Trophoblast cell (in vitro differentiated cells and primary cell): ENCODE data around the gene RDH13.

Experiments used
- DNase-seq, 2 donors: peaks; one replicate each; pipeline ENCODE4 v3.0.0-alpha.2; 2016
- H2AFZ ChIP-seq: 2 replicates; pipeline ENCODE4 v1.6.1; 2013; ENCODE audit warnings: low read length, moderate library complexity, mild to moderate bottlenecking; ENCODE audit not compliant: insufficient read depth, poor library complexity
- H2AK5ac ChIP-seq: 2 replicates; pipeline ENCODE4 v1.6.1; 2013; ENCODE audit warnings: mild to moderate bottlenecking, low read length
- H2BK120ac ChIP-seq: 2 replicates; pipeline ENCODE4 v1.6.1; 2013; ENCODE audit warnings: low read length, mild to moderate bottlenecking, moderate library complexity; ENCODE audit not compliant: insufficient read depth, poor library complexity
- H2BK12ac ChIP-seq: 2 replicates; pipeline ENCODE4 v1.6.1; 2013; ENCODE audit warnings: mild to moderate bottlenecking, low read length, moderate library complexity
- H2BK5ac ChIP-seq: 2 replicates; pipeline ENCODE4 v1.6.1; 2013; ENCODE audit warnings: low read length, low read depth, moderate library complexity, mild to moderate bottlenecking; ENCODE audit not compliant: poor library complexity
- H3K14ac ChIP-seq: 2 replicates; pipeline ENCODE4 v1.6.1; 2013; ENCODE audit warnings: mild to moderate bottlenecking, low read length
- H3K18ac ChIP-seq: 2 replicates; pipeline ENCODE4 v1.6.1; 2013; ENCODE audit warnings: mild to moderate bottlenecking, low read length
- H3K23ac ChIP-seq: 2 replicates; pipeline ENCODE4 v1.6.1; 2013; ENCODE audit warnings: low read length
- H3K27ac ChIP-seq: 2 replicates; pipeline ENCODE4 v1.5.1; 2013; ENCODE audit warnings: low read depth, mild to moderate bottlenecking, inconsistent platforms, low read length, moderate library complexity
- H3K27me3 ChIP-seq: 2 replicates; pipeline ENCODE4 v1.6.1; 2013; ENCODE audit warnings: inconsistent platforms, mild to moderate bottlenecking, low read length, moderate library complexity; ENCODE audit not compliant: insufficient read depth
- H3K36me3 ChIP-seq, 2 experiments: 1 replicate in 1 of 2; 2 replicates in 1 of 2; pipeline ENCODE4 v1.6.1; 2013; ENCODE audit warnings: low read length in 2 of 2, mild to moderate bottlenecking in 2 of 2, moderate library complexity in 1 of 2; ENCODE audit not compliant: insufficient read depth in 2 of 2, control insufficient read depth in 1 of 2
- H3K4ac ChIP-seq: 2 replicates; pipeline ENCODE4 v1.6.1; 2013; ENCODE audit warnings: low read depth, mild to moderate bottlenecking, low read length, moderate library complexity
- H3K4me1 ChIP-seq, 2 experiments: 1 replicate in 1 of 2; 2 replicates in 1 of 2; pipeline ENCODE4 v1.6.1; 2013; ENCODE audit warnings: low read length in 2 of 2, mild to moderate bottlenecking in 2 of 2, moderate library complexity in 1 of 2; ENCODE audit not compliant: insufficient read depth in 2 of 2, control insufficient read depth in 1 of 2
- H3K4me2 ChIP-seq: 2 replicates; pipeline ENCODE4 v1.6.1; 2013; ENCODE audit warnings: inconsistent platforms, mild to moderate bottlenecking, low read length, moderate library complexity
- H3K4me3 ChIP-seq: 2 replicates; pipeline ENCODE4 v1.5.1; 2013; ENCODE audit warnings: mild to moderate bottlenecking, low read depth, low read length, inconsistent platforms
- H3K79me1 ChIP-seq: one replicate; pipeline ENCODE4 v1.6.1; 2013; ENCODE audit warnings: low read length
- H3K79me2 ChIP-seq: 2 replicates; pipeline ENCODE4 v1.6.1; 2013; ENCODE audit warnings: low read length, mild to moderate bottlenecking; ENCODE audit not compliant: control insufficient read depth, insufficient read depth, poor library complexity
- H3K9ac ChIP-seq: 2 replicates; pipeline ENCODE4 v1.6.1; 2013; ENCODE audit warnings: mild to moderate bottlenecking, low read length
- H3K9me3 ChIP-seq: 2 replicates; pipeline ENCODE4 v1.6.1; 2013; ENCODE audit warnings: low read depth, mild to moderate bottlenecking, control low read depth, inconsistent platforms, low read length; ENCODE audit not compliant: insufficient read depth
- H4K12ac ChIP-seq: 2 replicates; pipeline ENCODE4 v1.6.1; 2013; ENCODE audit warnings: low read depth, mild to moderate bottlenecking, low read length, moderate library complexity
- H4K8ac ChIP-seq: 2 replicates; pipeline ENCODE4 v1.6.1; 2013; ENCODE audit warnings: low read depth, mild to moderate bottlenecking, low read length, moderate library complexity
- H4K91ac ChIP-seq: one replicate; pipeline ENCODE4 v1.6.1; 2013; ENCODE audit warnings: low read depth, mild to moderate bottlenecking, low read length, moderate library complexity
- WGBS: extraction: QIAGEN DNeasy Blood & Tissue Kit; methylation state at CpG from one replicate; pipeline ENCODE4 v1.1.7; 2013; ENCODE audit warnings: missing lambda C conversion rate; ENCODE audit not compliant: insufficient read length, insufficient coverage; ENCODE audit errors: extremely low coverage; 5-methylcytosine and 5-hydroxymethylcytosine counted together

Gene RDH13

GRCh38 chr19:55091955-55092354 is 29.0 kb upstream of the RDH13 start:
- H4K91ac ChIP-seq, result no peak overlapping the region
- no peak overlapping the region for H4K8ac ChIP-seq
- H4K12ac ChIP-seq, result no peak overlapping the region
- H2AFZ ChIP-seq, result no peak overlapping the region
- no peak overlapping the region for H3K23ac ChIP-seq
- H3K27ac ChIP-seq, result no peak overlapping the region
- WGBS, result no CpG with 5 or more reads among the region's 27 CpGs
- no peak overlapping the region for H3K4me3 ChIP-seq
- no peak overlapping the region for H3K18ac ChIP-seq
- H2BK12ac ChIP-seq, result no peak overlapping the region
- H3K79me2 ChIP-seq, result no peaks in the 10 kb centered on the region
- peaks cover 54 to 56% of the 10 kb centered on the region in 2 experiments for H3K36me3 ChIP-seq
- no peak for DNase-seq
- H3K14ac ChIP-seq, result no peak overlapping the region
- no peak overlapping the region for H2AK5ac ChIP-seq
- H3K79me1 ChIP-seq, result no peaks in the 10 kb centered on the region
- no peak overlapping the region for H2BK5ac ChIP-seq
- H2BK120ac ChIP-seq, result no peak overlapping the region
- H3K9me3 ChIP-seq, result no peaks in the 10 kb centered on the region
- no peak overlapping the region for H3K9ac ChIP-seq
- peaks cover 8 to 10% of the 10 kb centered on the region in 2 experiments for H3K4me1 ChIP-seq
- no peak overlapping the region for H3K4ac ChIP-seq
- H3K4me2 ChIP-seq, result no peak overlapping the region
- no peaks in the 10 kb centered on the region for H3K27me3 ChIP-seq

DNA sequence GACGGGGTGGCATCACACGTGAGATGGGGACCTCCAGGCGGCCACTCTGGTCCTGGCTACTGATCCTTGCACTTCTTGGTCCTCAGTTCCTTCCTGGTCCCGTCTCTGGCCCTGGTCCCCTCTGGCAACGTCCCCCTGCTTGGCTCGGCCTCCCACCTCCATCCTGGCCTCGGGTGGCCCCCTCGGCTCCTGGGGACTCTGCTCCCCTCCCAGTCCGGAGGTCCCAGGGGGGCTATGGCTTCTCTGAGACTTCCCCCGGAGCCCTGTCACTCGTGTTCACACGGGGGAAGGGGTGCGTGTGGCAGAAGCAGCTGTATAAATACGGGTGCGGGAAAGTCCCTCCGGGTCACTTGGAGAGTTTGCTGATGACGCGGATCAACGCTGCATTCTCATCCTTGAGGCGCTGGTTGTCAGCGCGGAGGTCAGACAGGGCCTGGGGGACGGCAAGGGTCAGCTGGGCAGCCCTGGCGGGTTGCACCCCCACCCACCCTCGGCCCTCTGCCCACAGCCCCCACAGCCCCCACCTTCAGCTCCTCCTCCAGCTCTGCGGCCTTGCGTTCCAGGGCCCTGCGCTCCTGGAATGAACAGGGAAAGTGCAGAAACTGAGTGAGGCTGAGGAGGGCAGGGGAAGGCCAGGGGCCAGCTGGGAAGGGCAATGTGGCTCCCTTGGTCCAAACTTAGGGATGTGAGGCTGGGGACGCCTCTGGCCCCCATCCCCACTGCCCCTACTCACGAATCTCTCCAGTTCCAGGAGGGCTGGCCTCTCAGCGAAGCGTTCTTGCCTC is 28.4 kb upstream of the RDH13 start:
- Histone ChIP-seq H4K91ac (no peak overlapping the region), H3K14ac (no peak overlapping the region), H3K27ac (no peak overlapping the region), H2AK5ac (no peak overlapping the region), H3K4me2 (no peak overlapping the region), H3K9ac (no peak overlapping the region), H2BK12ac (no peak overlapping the region), H3K4me3 (no peak overlapping the region), H3K27me3 (no peaks in the 10 kb centered on the region), H4K12ac (no peak overlapping the region), H2AFZ (no peak overlapping the region), H3K4ac (no peak overlapping the region), H3K18ac (no peak overlapping the region), H4K8ac (no peak overlapping the region), H3K79me1 (no peaks in the 10 kb centered on the region), H3K79me2 (no peaks in the 10 kb centered on the region), H3K4me1 (peaks cover 8 to 10% of the 10 kb centered on the region in 2 experiments), H2BK5ac (no peak overlapping the region), H3K9me3 (no peaks in the 10 kb centered on the region), H2BK120ac (no peak overlapping the region), H3K36me3 (peaks cover 54 to 60% of the 10 kb centered on the region in 2 experiments), H3K23ac (no peak overlapping the region)
- WGBS, result no CpG with 5 or more reads among the region's 32 CpGs
- DNase-seq, result no peak

GRCh38 chr19:55090564-55090963 is 27.6 kb upstream of the RDH13 start:
- Histone ChIP-seq H3K9ac (no peak overlapping the region), H3K9me3 (no peaks in the 10 kb centered on the region), H3K36me3 (peaks cover 57 to 63% of the 10 kb centered on the region in 2 experiments), H3K4ac (no peak overlapping the region), H4K91ac (no peak overlapping the region), H2BK12ac (no peak overlapping the region), H2BK120ac (no peak overlapping the region), H3K4me3 (no peak overlapping the region), H2AFZ (no peak overlapping the region), H3K14ac (no peak overlapping the region), H2BK5ac (no peak overlapping the region), H3K79me2 (no peaks in the 10 kb centered on the region), H3K4me2 (no peak overlapping the region), H3K4me1 (peaks cover 8 to 10% of the 10 kb centered on the region in 2 experiments), H3K27me3 (no peaks in the 10 kb centered on the region), H2AK5ac (no peak overlapping the region), H3K27ac (no peak overlapping the region), H3K23ac (no peak overlapping the region), H3K18ac (no peak overlapping the region), H4K12ac (no peak overlapping the region), H3K79me1 (no peaks in the 10 kb centered on the region), H4K8ac (no peak overlapping the region)
- DNase-seq, result no peak
- WGBS, result no CpG with 5 or more reads among the region's 13 CpGs

GRCh38 chr19:55089342-55089944 is 26.5 kb upstream of the RDH13 start:
- H3K23ac ChIP-seq, result no peak overlapping the region
- H3K4me2 ChIP-seq, result no peak overlapping the region
- H4K12ac ChIP-seq, result no peak overlapping the region
- no peak overlapping the region for H3K4me3 ChIP-seq
- no peak overlapping the region for H3K27ac ChIP-seq
- H3K79me1 ChIP-seq, result no peaks in the 10 kb centered on the region
- no peak for DNase-seq
- no CpG with 5 or more reads among the region's 3 CpGs for WGBS
- H3K4ac ChIP-seq, result no peak overlapping the region
- H3K27me3 ChIP-seq, result no peaks in the 10 kb centered on the region
- no peak overlapping the region for H4K8ac ChIP-seq
- peaks cover 50 to 56% of the 10 kb centered on the region in 2 experiments for H3K36me3 ChIP-seq
- H3K14ac ChIP-seq, result no peak overlapping the region
- no peaks in the 10 kb centered on the region for H3K9me3 ChIP-seq
- H2AK5ac ChIP-seq, result no peak overlapping the region
- no peak overlapping the region for H4K91ac ChIP-seq
- peaks cover 8 to 10% of the 10 kb centered on the region in 2 experiments for H3K4me1 ChIP-seq
- no peak overlapping the region for H3K18ac ChIP-seq
- no peak overlapping the region for H2BK5ac ChIP-seq
- no peak overlapping the region for H2BK12ac ChIP-seq
- no peaks in the 10 kb centered on the region for H3K79me2 ChIP-seq
- no peak overlapping the region for H2AFZ ChIP-seq
- H3K9ac ChIP-seq, result no peak overlapping the region
- no peak overlapping the region for H2BK120ac ChIP-seq
